ENCODE data around the gene APOA1.

The APOA1 gene

DNA sequence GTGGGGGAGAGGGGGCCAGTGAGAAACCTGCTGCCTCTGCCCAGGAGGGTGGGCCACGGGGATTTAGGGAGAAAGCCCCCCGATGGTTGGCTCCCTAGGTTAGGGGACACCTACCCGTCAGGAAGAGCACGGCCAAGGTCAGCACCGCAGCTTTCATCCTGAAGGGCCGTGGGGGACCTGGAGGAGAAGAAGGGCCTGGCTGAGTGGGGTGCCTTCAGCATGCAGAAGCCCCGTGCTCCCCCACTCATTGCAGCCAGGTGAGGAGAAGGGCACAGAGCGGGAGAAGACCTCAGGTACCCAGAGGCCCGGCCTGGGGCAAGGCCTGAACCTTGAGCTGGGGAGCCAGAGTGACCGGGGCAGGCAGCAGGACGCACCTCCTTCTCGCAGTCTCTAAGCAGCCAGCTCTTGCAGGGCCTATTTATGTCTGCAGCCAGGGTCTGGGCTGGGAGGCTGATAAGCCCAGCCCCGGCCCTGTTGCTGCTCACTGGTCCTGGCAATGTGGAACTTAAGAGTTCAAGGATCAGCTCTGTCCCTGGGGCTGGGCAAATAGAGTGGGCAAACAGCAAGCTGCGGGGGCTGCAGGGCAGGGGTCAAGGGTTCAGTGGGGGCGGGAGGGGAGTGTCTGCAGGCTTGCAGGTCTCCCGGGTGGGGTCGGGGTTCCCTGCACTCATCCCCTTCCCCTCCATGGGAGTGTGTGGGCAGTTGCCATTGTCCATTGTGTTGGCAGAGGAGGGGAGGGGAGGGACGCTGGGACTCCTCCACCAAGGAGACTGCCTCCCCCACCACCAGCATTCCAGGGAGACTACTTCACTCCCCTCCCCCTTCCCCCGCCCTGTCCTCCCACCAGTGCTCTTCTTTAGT lies at the start of gene APOA1:
Gene APOA1, minus strand, starts transcription at position 392 of the 861 bp plus-strand sequence. Its CDS starts 235 bp downstream, at position 157.
- no peak within 1 kb of the TSS for H3K9ac ChIP-seq (ENCODE audit: low read length)
- no peak within 1 kb of the TSS for H3K27ac ChIP-seq (ENCODE audit: low read depth, low read length)
- H2AFZ ChIP-seq (ENCODE audit: low read depth, low read length, severe bottlenecking): no peak within 1 kb of the TSS
- H3K79me2 ChIP-seq (ENCODE audit: insufficient read depth, low read length): no peaks in the 10 kb centered on the region
- H4K20me1 ChIP-seq (ENCODE audit: low read depth, low read length): no peaks in the 10 kb centered on the region
- TF ChIP-seq EZH2phosphoT487 (conservative IDR thresholded peaks at IDR 0.05; ENCODE audit: low read length): no peak
- TF ChIP-seq, protein P1, sequence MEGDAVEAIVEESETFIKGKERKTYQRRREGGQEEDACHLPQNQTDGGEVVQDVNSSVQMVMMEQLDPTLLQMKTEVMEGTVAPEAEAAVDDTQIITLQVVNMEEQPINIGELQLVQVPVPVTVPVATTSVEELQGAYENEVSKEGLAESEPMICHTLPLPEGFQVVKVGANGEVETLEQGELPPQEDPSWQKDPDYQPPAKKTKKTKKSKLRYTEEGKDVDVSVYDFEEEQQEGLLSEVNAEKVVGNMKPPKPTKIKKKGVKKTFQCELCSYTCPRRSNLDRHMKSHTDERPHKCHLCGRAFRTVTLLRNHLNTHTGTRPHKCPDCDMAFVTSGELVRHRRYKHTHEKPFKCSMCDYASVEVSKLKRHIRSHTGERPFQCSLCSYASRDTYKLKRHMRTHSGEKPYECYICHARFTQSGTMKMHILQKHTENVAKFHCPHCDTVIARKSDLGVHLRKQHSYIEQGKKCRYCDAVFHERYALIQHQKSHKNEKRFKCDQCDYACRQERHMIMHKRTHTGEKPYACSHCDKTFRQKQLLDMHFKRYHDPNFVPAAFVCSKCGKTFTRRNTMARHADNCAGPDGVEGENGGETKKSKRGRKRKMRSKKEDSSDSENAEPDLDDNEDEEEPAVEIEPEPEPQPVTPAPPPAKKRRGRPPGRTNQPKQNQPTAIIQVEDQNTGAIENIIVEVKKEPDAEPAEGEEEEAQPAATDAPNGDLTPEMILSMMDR (IDR thresholded peaks at IDR 0.05; ENCODE audit: insufficient read depth, low read length, poor library complexity, severe bottlenecking): no peak
- H3K9me2 ChIP-seq (replicated peaks; ENCODE audit: insufficient read depth, low read length): no peaks in the 10 kb centered on the region
- no peaks in the 10 kb centered on the region for H3K36me3 ChIP-seq (ENCODE audit: low read length)
- no peaks in the 10 kb centered on the region for H3K27me3 ChIP-seq (ENCODE audit: low read length)
- no peaks in the 10 kb centered on the region for H3K9me3 ChIP-seq (ENCODE audit: insufficient read depth, low read length)
- no peak within 1 kb of the TSS for H3K4me3 ChIP-seq (ENCODE audit: insufficient read depth, low read length, poor library complexity, severe bottlenecking)
- no peak within 1 kb of the TSS for H3K4me2 ChIP-seq (ENCODE audit: low read depth, low read length, poor library complexity, severe bottlenecking)
- H3F3A ChIP-seq (ENCODE audit: insufficient read depth): no peaks in the 10 kb centered on the region

DNA sequence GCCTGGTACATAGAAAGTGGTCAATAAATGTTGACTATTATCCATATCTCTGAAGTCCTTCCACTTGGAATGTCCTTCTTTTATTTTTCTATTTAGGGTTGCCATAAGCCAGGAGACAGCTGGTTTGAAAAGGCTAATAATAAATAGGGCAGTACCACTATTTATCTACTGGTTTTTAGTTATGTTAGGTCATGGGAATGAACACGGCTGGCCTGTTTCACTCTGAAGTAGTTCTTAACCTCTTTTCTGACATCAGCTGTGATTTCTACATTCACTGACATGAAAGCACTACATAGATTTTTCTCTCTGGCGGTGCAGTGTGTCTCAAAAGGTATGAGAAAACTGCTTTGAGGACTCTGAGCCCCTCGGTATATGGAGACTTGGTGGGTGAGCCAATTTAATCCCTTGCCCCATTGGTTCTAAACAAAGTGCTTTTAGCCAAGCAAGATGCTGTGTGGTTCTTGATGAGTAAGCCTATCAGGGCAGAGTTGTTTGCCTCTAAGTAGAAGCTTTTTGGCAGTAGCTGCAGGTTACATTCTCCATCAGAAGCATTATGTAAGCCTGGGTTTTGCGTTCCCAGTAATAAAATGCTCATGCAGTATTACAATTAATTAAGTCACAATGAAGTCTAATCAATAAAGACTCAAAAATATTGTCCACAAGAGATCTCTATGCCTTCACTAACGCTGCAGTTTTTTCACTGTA lies 48.7 kb upstream of the APOA1 start:
- Histone ChIP-seq H3K27ac (ENCODE audit: low read depth, low read length) (no peak overlapping the region), H3K9me2 (replicated peaks; ENCODE audit: insufficient read depth, low read length) (no peaks in the 10 kb centered on the region), H3F3A (ENCODE audit: insufficient read depth) (no peaks in the 10 kb centered on the region), H2AFZ (ENCODE audit: low read depth, low read length, severe bottlenecking) (no peak overlapping the region), H3K4me2 (ENCODE audit: low read depth, low read length, poor library complexity, severe bottlenecking) (no peak overlapping the region), H3K9ac (ENCODE audit: low read length) (no peak overlapping the region), H3K36me3 (ENCODE audit: low read length) (no peaks in the 10 kb centered on the region), H3K79me2 (ENCODE audit: insufficient read depth, low read length) (no peaks in the 10 kb centered on the region), H4K20me1 (ENCODE audit: low read depth, low read length) (no peaks in the 10 kb centered on the region), H3K27me3 (ENCODE audit: low read length) (no peaks in the 10 kb centered on the region), H3K9me3 (ENCODE audit: insufficient read depth, low read length) (no peaks in the 10 kb centered on the region), H3K4me3 (ENCODE audit: insufficient read depth, low read length, poor library complexity, severe bottlenecking) (no peak overlapping the region)
- TF ChIP-seq, protein P1 (IDR thresholded peaks at IDR 0.05; ENCODE audit: insufficient read depth, low read length, poor library complexity, severe bottlenecking): no peak
- TF ChIP-seq EZH2phosphoT487 (conservative IDR thresholded peaks at IDR 0.05; ENCODE audit: low read length): no peak

DNA sequence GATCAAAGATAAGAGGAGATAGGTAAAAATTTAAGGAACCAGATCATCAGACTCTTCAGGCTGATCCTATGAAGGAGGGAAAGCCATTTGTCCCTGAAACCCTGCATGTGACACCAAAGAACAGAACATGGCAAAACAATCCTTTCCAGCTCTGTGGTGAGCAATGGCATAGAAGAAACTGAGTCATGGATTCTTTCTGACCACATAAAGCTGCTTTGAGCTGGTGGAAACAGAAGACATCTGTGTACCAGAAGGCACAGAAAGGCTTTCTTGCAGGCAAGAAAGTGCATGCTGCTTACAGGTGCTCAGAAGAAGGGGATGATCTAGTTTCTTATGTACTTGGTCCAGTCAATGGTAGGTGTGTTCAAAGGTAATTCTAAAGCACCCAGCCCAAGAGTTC lies 45.0 kb upstream of the APOA1 start:
- no peaks in the 10 kb centered on the region for H3K36me3 ChIP-seq (ENCODE audit: low read length)
- no peaks in the 10 kb centered on the region for H3F3A ChIP-seq (ENCODE audit: insufficient read depth)
- H3K4me3 ChIP-seq (ENCODE audit: insufficient read depth, low read length, poor library complexity, severe bottlenecking): no peak overlapping the region
- H2AFZ ChIP-seq (ENCODE audit: low read depth, low read length, severe bottlenecking): no peak overlapping the region
- no peaks in the 10 kb centered on the region for H3K79me2 ChIP-seq (ENCODE audit: insufficient read depth, low read length)
- H3K9me2 ChIP-seq (replicated peaks; ENCODE audit: insufficient read depth, low read length): no peaks in the 10 kb centered on the region
- no peaks in the 10 kb centered on the region for H3K27me3 ChIP-seq (ENCODE audit: low read length)
- H4K20me1 ChIP-seq (ENCODE audit: low read depth, low read length): no peaks in the 10 kb centered on the region
- H3K27ac ChIP-seq (ENCODE audit: low read depth, low read length): no peak overlapping the region
- H3K4me2 ChIP-seq (ENCODE audit: low read depth, low read length, poor library complexity, severe bottlenecking): no peak overlapping the region
- TF ChIP-seq EZH2phosphoT487 (conservative IDR thresholded peaks at IDR 0.05; ENCODE audit: low read length): no peak
- TF ChIP-seq, protein P1 (IDR thresholded peaks at IDR 0.05; ENCODE audit: insufficient read depth, low read length, poor library complexity, severe bottlenecking): no peak
- H3K9me3 ChIP-seq (ENCODE audit: insufficient read depth, low read length): no peaks in the 10 kb centered on the region
- H3K9ac ChIP-seq (ENCODE audit: low read length): no peak overlapping the region
